GM19468 (cell line): ENCODE data around the gene ZFYVE21.

Experiments used
- ATAC-seq: cut with Tn5 transposase; IDR thresholded peaks from one replicate; pipeline ENCODE4 v1.9.1; 2021; ENCODE audit warnings: mild to moderate bottlenecking, moderate library complexity, moderate number of reproducible peaks; ENCODE audit not compliant: unreplicated experiment; ENCODE audit errors: extremely low read depth

Gene ZFYVE21

DNA sequence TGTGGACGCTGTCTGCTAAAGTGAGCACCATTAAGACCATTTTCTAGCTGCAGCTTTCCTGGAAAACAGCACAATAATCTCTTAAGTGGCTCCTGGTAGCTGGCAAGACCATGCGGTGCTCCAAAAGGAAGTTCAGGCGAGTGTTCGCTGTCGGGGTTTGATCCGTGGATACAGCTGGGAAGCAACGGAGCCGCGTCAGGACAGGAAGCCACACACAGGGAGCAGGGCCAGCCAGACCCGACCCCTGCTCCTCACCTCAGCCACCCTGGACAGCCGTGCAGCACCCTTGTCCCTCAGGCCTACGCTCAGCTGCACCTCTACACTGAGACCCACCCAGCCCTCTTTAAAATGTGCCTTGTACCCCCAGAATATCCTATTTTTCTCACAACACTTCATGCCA is 19.4 kb downstream of the ZFYVE21 start:
- no peak for ATAC-seq

GRCh38 chr14:103735439-103735814 is 19.8 kb downstream of the ZFYVE21 start:
- no peak for ATAC-seq

GRCh38 chr14:103735815-103736545 is 20.4 kb downstream of the ZFYVE21 start:
- no peak for ATAC-seq

DNA sequence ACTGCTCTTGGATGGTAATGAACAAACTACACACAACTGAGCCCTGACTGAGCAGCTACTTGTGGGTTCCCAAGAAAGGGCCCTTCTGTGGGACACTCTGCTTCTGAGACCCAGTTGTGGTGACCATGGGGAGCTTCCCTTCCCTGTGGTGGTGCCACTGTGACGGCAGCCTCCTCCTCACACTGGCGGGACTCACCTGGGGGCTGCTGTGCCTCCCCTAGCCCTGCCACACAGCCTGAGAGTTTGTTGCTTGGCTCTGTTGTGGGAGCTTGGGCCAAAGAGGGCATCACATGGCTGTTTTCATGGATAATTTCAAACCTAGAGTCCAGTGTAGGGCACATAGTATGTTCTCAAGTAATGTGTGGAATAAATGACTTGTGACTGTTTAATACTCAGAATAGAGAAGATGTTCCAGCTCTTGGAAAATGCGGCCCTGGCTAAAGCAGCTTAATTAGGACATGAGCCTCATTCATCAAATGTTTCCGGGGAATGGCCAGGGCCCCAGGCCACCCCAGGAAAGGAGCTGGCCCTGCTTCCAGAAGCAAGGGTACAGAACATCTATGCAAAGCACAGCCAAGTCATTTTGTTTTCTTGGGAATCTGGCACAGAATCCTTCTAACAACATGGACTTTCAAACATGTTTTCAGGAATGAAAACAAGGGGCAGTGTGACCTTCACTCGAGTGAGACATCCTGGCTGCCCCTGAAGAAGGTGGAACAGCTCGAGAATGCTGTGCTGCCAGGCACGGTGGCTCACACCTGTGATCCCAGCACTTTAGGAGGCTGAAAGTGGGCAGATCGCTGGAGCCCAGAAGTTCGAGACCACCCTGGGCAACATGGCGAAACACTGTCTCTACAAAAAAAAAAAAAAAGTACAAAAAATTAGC is 21.2 kb downstream of the ZFYVE21 start:
- no peak for ATAC-seq

DNA sequence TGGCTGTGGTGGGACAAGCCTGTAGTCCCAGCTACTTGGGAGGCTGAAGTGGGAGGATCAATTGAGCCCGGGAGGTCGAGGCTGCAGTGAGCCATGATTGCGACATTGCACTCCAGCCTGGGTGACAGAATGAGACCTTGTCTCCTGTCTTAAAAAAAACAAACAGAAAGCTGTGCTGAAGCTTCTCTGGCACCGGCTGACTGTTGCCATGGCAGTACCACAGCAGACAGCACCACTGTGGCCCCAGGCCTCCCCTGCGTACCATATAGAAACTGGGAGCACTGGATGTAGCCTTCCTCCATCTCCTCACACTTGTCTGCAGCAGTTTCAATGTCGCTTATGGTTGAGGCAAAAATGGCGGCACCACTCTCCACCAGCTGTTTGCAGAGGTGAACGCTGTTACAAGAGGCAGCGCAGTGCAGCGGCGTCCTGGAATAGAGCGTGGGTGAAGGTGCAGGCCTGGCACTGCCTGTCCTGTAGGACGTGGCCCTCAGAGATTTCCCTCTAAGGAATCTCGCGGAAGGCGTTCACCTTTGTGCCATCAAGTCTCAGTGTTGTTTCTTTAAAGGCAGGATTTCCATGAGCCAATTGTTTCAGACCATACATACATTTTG is 21.9 kb downstream of the ZFYVE21 start:
- ATAC-seq, result no peak

DNA sequence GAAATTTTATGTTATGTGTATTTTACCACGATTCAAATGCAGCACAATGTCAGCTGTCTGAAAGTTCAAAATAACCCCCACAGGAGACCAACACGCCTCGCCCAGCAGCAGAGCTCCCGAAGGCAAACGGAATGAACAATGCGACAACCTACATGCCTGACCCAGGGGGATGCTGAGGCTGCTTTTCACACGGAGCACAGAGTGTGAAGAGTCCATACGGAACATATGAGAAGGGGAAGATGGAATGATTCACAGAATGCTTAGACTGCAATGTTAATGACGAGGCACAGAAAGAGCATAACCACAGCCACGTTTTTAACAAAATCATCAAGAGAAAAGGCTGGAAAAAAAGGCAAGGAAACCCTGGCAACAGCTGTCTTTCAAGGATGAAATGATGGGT is 22.6 kb downstream of the ZFYVE21 start:
- ATAC-seq, result no peak

GRCh38 chr14:103738701-103739451 is 23.3 kb downstream of the ZFYVE21 start:
- ATAC-seq, result no peak

GRCh38 chr14:103739466-103739792 is 23.8 kb downstream of the ZFYVE21 start:
- ATAC-seq, result no peak

- ATAC-seq, result no peak
These were observed 24.3 kb downstream of the ZFYVE21 start for GRCh38 chr14:103739793-103740501.

DNA sequence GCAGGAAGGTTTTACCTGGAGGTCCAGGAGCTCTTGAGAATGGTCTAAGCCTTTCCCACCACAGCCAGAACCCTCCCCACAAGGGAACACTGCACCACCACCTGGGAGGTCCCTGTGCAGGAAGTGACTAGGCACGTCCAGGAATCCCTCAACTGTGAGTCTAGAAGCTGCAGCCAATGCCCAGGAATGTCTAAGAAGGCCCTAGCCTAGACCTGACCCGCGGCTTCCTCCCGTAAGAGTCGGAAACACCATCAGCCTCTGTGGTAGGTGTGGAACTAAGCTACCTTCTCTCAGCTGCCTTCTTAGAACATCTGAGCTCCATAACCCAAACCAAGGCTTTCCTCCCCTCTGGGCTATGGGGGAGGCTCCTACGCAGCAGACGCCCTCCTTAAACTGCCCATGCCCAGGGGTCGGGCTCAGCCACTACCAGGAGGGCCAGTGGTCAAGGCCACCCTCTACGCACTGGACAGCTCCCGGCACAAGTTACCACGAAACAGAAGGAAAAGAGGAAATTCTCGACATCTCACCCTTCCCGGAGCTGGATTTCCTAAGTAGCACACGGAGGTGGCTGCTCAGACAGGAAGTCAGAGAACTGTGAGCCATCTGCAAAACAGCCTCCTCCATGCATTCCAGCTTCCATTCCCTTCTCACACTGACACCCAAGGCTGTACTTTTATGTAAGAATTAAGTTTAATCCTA is 25.5 kb downstream of the ZFYVE21 start:
- no peak for ATAC-seq

- no peak for ATAC-seq
These were observed 26.3 kb downstream of the ZFYVE21 start for GRCh38 chr14:103741876-103742275.

DNA sequence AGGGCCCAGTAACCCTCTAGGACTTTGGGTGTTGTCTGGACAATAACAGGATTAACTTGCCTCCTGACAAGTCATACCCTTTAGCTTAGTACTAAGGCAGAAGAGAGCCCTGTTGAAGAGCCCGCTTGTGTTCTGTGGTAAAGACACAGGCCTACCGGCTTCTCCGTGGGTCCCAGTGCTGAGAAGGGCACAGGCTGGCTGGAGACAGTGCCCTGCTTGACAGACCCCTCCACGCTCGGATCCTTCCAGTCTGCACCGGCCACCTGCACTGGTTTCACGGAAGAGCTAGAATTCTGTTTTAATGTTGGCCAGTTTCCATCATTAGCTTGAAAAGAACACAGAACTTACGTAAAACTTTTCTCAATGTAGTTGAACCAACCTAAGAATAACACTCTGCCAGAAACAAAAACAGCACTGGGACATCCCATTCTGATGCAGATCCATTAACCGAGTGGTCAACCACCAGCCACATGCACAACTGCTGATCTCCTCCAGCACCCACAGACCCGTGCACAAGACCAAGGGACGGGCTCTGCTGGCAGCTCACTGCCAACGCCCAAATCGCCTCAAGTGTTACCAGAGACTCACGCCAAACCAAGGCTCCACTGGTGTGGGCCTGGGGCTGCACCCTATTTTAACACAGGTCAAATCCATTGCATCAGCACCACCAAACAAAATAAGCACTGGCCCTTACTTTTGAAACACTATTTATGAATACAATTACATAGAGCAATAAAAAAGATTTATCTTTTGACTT is 27.1 kb downstream of the ZFYVE21 start:
- no peak for ATAC-seq

- no peak for ATAC-seq
These were observed 28.1 kb downstream of the ZFYVE21 start for GRCh38 chr14:103743691-103744090.

DNA sequence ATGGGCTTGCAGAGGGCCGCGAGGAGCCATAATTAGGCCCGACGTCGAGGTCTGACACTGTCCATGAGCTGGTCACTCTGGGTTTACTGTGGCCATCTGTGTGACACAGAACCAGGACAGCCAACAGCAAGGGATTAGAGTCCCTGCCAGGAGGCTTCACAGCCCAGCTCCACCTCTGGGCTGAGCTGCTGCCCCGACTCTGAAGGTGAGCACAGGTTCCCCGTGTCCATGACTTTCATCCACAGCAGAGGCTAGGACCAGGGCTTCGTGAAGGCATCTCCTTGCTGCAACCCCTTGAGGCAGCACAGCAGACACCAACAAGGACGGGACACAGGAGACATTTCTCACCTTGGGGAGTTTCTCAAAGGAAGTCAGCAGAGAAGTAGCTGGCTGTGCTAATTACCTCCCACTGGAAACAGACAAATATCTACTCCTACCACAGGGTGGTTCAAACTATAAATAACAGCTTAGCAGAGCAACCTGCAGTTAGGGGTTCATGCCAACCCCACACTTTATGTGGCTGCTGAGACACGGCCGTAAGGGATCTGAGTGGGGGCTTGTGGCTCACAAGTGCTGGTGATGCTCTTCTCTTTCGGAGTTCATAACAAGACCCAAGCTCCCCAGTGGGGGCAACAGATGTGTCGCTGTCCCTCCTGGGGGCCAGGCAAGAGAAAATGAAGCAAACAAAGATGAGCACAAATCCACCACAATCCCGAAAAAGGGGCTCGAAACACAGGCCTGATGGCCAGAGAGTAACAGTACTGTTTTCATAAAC is 29.2 kb downstream of the ZFYVE21 start:
- ATAC-seq, result no peak

DNA sequence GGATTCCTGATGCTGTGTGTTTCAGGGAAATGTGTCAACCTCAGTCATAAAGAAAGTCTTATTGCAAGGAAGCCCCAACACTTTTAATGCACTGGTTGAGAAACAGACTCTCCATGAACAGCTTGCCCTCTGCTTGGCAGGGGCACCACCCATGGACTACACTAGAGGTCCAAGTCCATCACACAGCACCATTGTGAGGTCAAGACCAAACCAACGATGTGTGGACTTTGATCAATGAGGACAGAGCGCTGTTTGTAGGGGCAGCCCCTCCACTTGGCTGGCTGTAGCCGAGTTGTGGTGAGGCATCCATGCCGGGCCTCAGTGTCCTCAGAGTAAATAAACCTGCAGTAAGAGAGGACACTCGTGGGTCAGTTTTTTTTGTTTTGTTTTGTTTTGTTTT is 29.8 kb downstream of the ZFYVE21 start:
- ATAC-seq, result no peak

DNA sequence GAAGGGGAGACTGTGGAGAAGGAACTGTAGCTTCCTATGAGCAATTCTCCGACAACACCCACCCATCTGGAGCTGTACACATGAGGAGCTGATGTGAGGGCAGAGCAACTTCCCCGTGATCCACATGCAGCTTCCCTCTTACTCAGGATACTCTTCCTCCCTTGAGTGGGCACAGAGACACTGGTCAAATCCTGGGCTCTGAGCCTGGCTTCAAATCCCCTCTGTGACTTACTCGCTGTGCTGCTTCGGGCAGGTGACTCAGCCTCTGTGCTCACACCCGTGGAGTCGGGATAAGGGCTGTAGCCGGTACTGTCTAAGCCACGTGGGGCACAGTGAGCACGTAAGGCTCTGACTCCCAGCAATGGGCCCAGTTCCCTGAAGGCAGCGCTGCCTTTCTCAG is 31.1 kb downstream of the ZFYVE21 start:
- no peak for ATAC-seq

DNA sequence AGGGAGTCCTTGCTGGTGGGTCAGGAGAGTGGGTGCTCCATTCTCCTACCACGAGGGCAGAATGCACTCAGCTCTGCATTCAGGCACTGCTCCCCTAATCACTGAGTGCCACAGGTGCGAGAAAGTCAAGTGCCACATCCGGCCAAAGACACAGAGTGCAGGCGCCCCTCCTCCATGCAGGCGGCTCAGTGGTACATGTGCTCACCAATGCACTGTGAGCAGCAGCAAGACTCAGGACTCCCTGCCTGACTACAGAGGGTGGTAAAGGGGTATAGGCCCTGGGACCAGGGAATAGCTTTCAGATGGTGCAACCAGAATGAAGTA is 32.9 kb downstream of the ZFYVE21 start:
- no peak for ATAC-seq

DNA sequence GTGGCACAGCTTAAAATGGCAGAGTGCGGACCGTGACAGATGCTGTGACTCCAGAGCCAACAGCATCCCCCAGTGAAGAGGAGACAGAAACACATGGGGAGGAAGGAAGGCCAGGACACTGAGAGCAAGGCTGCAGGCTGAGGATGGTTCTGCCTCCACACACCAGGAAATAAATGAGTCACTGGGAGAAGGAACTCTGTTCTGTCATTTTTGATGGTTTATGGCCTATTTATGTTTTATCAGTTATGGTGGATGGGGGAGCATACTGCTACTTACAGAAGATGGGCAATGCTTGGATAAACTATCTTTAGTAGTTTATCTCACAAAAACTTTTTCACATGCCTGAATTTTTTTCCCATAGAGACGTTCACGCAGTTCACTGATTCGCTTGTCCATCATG is 33.8 kb downstream of the ZFYVE21 start:
- ATAC-seq, result no peak
